Measurements from ENCODE around the gene KCNC3. TPM values are rescaled to one million over a fixed set of nuclear protein-coding genes. Genes with fewer than 3 reads are reported as not detected.

Gene KCNC3
- total and polyA plus RNA-seq, 2 of the 13 experiments (the other 11 are each of a cell fraction or from before 2014, with no cell fraction given) = 0.29 to 1.7 TPM

GRCh38 chr19:50329146-50329925 is at the start of gene KCNC3 (continued):
- TF ChIP-seq SOX5 (CRISPR knock-in tag; IDR thresholded peaks at IDR 0.05; ENCODE audit: borderline replicate concordance) (no peak; the same call in 1 of the 2 replicates), SNRNP70 (IDR thresholded peaks at IDR 0.05; ENCODE audit: low read depth, low read length) (no peak), TP53 (CRISPR knock-in tag; conservative IDR thresholded peaks at IDR 0.05) (no peak), ZZZ3 (CRISPR knock-in tag; IDR thresholded peaks at IDR 0.05; ENCODE audit: borderline replicate concordance) (no peak), ZBTB43 (CRISPR knock-in tag; conservative IDR thresholded peaks at IDR 0.05) (no peak), ZFAT (CRISPR knock-in tag; conservative IDR thresholded peaks at IDR 0.05) (no peak), ZNF816 (CRISPR knock-in tag; IDR thresholded peaks at IDR 0.05; ENCODE audit: borderline replicate concordance) (no peak), SMYD3 (CRISPR knock-in tag; IDR thresholded peaks at IDR 0.05) (no peak), SP4 (CRISPR knock-in tag; IDR thresholded peaks at IDR 0.05) (peak; percentile 91), SSRP1 (CRISPR knock-in tag; IDR thresholded peaks at IDR 0.05) (no peak), JARID2 (CRISPR knock-in tag; IDR thresholded peaks at IDR 0.05; ENCODE audit: insufficient replicate concordance) (no peak), ARID5B (CRISPR knock-in tag; IDR thresholded peaks at IDR 0.05) (no peak), ZNF577 (CRISPR knock-in tag; IDR thresholded peaks at IDR 0.05; ENCODE audit: borderline replicate concordance, low read depth) (no peak), NFATC3 (CRISPR knock-in tag; IDR thresholded peaks at IDR 0.05) (no peak), CENPBD1 (CRISPR knock-in tag; IDR thresholded peaks at IDR 0.05; ENCODE audit: borderline replicate concordance, low read depth) (no peak), RXRB (CRISPR knock-in tag; IDR thresholded peaks at IDR 0.05; ENCODE audit: borderline replicate concordance) (no peak), HNF4G (IDR thresholded peaks at IDR 0.05; ENCODE audit: borderline replicate concordance, low read depth, low read length) (no peak), HNF4G (CRISPR knock-in tag; IDR thresholded peaks at IDR 0.05; ENCODE audit: borderline replicate concordance, low read depth) (peak; percentile 29; the same call in 1 of the 2 replicates), ZKSCAN5 (CRISPR knock-in tag; IDR thresholded peaks at IDR 0.05) (no peak), ONECUT2 (CRISPR knock-in tag; IDR thresholded peaks at IDR 0.05) (no peak)
- TF ChIP-seq, protein P1, sequence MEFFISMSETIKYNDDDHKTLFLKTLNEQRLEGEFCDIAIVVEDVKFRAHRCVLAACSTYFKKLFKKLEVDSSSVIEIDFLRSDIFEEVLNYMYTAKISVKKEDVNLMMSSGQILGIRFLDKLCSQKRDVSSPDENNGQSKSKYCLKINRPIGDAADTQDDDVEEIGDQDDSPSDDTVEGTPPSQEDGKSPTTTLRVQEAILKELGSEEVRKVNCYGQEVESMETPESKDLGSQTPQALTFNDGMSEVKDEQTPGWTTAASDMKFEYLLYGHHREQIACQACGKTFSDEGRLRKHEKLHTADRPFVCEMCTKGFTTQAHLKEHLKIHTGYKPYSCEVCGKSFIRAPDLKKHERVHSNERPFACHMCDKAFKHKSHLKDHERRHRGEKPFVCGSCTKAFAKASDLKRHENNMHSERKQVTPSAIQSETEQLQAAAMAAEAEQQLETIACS (CRISPR knock-in tag; IDR thresholded peaks at IDR 0.05) = no peak
- TF ChIP-seq, protein P2, sequence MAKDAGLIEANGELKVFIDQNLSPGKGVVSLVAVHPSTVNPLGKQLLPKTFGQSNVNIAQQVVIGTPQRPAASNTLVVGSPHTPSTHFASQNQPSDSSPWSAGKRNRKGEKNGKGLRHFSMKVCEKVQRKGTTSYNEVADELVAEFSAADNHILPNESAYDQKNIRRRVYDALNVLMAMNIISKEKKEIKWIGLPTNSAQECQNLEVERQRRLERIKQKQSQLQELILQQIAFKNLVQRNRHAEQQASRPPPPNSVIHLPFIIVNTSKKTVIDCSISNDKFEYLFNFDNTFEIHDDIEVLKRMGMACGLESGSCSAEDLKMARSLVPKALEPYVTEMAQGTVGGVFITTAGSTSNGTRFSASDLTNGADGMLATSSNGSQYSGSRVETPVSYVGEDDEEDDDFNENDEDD (CRISPR knock-in tag; IDR thresholded peaks at IDR 0.05; ENCODE audit: borderline replicate concordance) = peak; percentile 82; the same call in 1 of the 2 replicates

All from HepG2 (cell line).